ENCODE measurements around the gene DPM3.

Gene DPM3

DNA sequence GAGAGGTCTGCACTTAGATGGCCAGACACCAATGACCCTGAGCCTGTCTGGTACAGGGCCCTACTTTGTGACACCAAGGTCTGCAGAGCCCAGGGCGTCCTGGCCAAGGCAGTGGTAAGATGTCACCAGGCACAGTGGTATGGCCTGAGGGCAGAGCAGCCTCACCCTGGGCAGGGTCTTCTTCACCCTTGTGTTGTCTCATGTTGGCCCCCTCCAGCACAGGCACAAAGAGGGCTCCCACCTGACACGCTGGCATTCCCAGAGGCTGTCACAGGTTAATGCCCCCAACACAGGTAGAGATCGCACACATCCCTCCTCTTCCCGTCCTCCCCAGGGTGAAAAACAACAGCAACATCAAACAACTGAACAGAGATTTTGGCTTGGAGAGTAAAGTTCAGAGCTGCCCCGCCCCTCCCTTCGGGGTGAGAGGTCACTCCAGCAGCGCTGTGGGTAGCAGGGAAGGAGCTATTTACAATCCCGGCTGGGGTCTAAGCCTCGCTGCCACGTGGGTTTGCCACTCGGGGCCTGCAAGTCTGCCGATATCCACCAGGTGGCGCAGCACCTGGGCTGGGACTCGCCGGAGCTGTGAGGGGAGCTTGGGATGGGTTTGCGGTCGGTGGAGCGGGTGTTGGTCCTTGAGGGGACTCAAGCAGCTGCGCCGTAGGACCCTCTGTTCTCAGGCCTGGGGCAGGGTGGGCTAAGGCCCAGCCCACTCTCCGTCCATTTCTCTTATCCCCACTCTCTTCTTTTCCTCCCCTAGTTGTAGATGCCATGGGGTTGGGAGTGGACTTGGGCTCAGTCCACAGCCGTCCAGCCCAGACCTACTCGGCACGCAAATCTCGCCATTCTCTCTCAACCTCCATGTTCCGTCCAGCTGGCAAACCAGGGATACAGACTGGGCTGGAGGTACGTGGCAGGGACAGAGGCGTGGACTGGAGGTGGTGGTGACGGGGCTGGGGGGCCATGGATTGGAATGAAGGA, 49.0 kb downstream of the DPM3 start:
- peak; percentile 90 for DNase-seq

All from NCI-H345 (cell line).